Fibroblast of skin of left biceps (primary cell): Measurements from ENCODE around the gene MSLN.

Experiments
- DNase-seq, 2 experiments: peaks; one replicate each; pipeline ENCODE4 v3.0.0-alpha.2; 2013; ENCODE audit warnings: low read depth in 2 of 2

The MSLN gene

GRCh38 chr16:759110-759910 lies 1.2 kb upstream of the MSLN start:
- DNase-seq, result no peak

- no peak for DNase-seq
These were observed 469 bp upstream of the MSLN start for GRCh38 chr16:760065-760464.

GRCh38 chr16:761625-762513 lies 1.3 kb downstream of the MSLN start:
- no peak for DNase-seq

GRCh38 chr16:762595-763268 lies 2.2 kb downstream of the MSLN start:
- DNase-seq, result no peak

- DNase-seq, result no peak
These were observed 3.0 kb downstream of the MSLN start for GRCh38 chr16:763369-764183.

- no peak for DNase-seq
These were observed 3.7 kb downstream of the MSLN start for GRCh38 chr16:764184-764750.

- no peak for DNase-seq
These were observed 4.4 kb downstream of the MSLN start for GRCh38 chr16:764848-765487.

GRCh38 chr16:765488-765865 lies 4.9 kb downstream of the MSLN start:
- DNase-seq, result no peak

- DNase-seq, result no peak
These were observed 5.7 kb downstream of the MSLN start for GRCh38 chr16:766008-766819.

GRCh38 chr16:766820-767640 lies 6.5 kb downstream of the MSLN start:
- DNase-seq, result no peak

GRCh38 chr16:767743-768235 lies 7.3 kb downstream of the MSLN start:
- DNase-seq, result no peak

- DNase-seq, result no peak
These were observed 7.9 kb downstream of the MSLN start for GRCh38 chr16:768428-768827.

GRCh38 chr16:769184-769784 lies 8.8 kb downstream of the MSLN start:
- no peak for DNase-seq

GRCh38 chr16:769934-770333 lies 9.4 kb downstream of the MSLN start:
- no peak for DNase-seq

GRCh38 chr16:770411-770810 lies 9.9 kb downstream of the MSLN start:
- no peak for DNase-seq

- no peak for DNase-seq
These were observed 12.4 kb downstream of the MSLN start for GRCh38 chr16:772959-773358.

GRCh38 chr16:774086-775001 lies 13.8 kb downstream of the MSLN start:
- no peak for DNase-seq
